Islet of Langerhans (tissue), 1 donor: ENCODE measurements around the gene TUBB4B.

ENCODE experiments used
- FAIRE-seq: peaks from one replicate; lab custom pipeline; 2011; peaks lifted over from hg19 to GRCh38; lab: Jason Lieb, UNC

Gene TUBB4B

GRCh38 chr9:137273095-137273490, 32.0 kb downstream of the TUBB4B start:
- FAIRE-seq, result no peak

GRCh38 chr9:137273611-137274320, 32.7 kb downstream of the TUBB4B start:
- FAIRE-seq, result no peak

GRCh38 chr9:137275203-137275587, 34.1 kb downstream of the TUBB4B start:
- FAIRE-seq, result no peak

DNA sequence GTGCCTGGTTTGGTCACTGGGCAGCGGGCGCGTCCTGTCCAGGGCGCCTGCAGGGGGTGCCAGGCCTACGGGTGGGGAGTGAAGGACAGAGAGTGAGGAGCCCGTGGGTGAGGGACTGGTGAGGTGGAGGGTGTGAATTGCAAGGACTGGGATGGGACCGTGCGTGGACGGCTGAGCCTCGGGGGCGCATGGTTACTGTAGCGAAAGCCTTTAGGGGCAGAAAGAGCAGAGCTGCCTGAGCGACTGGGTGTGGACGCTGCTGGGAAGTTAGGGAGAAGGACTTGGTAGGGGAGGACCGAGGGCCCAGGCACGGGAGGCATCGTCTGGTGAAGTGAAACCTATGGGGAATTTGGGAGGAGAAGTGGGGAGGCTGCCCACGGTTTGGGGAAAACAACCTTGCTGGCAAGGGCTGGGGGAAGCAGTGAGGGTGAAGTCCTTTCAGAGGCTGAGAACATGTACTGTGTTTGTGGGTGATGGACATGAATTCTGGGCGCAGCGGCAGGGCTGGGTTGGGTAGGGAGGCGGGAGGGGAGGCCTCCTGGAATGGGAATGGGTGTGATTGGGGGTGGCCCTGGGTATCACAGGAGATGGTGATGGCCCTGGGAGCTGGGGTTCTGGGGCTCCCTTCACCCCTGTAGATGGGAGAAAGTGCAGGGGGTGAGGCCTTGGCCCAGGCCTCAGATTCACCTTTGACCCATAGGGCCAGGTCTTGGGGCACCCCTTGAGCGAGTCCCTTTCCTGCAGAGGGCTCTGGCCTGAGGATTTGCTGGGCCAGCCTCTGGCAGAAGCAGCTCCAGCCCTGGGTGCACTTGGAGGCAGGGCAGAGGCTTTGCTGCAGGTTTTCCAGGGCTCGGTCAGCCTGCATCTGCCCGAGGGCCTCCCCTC, 34.7 kb downstream of the TUBB4B start:
- FAIRE-seq, result no peak

GRCh38 chr9:137276473-137277328, 35.6 kb downstream of the TUBB4B start:
- FAIRE-seq, result no peak

GRCh38 chr9:137277329-137278041, 36.4 kb downstream of the TUBB4B start, which contains the start of gene TOR4A:
Gene TOR4A, plus strand, starts transcription at chr9:137277726. Its CDS starts 964 bp downstream, at chr9:137278690.
- no peak for FAIRE-seq

DNA sequence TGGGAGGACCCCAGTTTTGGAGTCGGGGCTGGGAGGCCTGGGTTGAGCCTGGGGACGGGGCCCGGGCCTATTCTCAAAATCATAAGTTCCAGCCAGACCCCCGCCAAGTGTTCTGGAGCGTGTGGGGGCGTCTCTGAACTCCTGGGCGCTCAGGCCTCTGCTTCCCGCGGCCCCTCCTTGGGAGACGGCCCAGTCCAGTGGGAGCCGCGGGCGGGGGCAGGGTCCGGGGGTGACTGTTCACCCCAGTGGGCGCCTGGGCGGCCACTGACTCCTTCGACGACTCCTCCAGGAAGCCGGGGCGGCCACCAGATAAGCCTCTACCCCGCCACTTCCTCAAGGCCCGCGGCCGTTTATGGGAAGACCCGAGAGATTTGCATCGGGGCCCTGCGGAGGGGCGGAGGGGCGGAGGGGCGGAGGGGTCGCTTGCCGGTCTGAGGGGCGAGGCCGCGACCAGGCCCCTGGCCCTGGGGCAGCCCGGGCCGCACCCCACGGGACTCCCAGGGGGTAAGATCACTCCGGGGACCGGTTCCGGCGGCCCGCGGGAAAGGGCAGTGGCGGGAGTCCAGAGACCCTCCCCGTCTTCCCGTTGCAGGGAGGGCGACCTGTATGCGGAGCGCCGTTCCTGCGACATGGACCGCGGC, 37.1 kb downstream of the TUBB4B start:
- FAIRE-seq, result no peak

- no peak for FAIRE-seq
Observed at GRCh38 chr9:137278721-137279711, 37.9 kb downstream of the TUBB4B start.

GRCh38 chr9:137279741-137280473, 38.8 kb downstream of the TUBB4B start:
- no peak for FAIRE-seq

DNA sequence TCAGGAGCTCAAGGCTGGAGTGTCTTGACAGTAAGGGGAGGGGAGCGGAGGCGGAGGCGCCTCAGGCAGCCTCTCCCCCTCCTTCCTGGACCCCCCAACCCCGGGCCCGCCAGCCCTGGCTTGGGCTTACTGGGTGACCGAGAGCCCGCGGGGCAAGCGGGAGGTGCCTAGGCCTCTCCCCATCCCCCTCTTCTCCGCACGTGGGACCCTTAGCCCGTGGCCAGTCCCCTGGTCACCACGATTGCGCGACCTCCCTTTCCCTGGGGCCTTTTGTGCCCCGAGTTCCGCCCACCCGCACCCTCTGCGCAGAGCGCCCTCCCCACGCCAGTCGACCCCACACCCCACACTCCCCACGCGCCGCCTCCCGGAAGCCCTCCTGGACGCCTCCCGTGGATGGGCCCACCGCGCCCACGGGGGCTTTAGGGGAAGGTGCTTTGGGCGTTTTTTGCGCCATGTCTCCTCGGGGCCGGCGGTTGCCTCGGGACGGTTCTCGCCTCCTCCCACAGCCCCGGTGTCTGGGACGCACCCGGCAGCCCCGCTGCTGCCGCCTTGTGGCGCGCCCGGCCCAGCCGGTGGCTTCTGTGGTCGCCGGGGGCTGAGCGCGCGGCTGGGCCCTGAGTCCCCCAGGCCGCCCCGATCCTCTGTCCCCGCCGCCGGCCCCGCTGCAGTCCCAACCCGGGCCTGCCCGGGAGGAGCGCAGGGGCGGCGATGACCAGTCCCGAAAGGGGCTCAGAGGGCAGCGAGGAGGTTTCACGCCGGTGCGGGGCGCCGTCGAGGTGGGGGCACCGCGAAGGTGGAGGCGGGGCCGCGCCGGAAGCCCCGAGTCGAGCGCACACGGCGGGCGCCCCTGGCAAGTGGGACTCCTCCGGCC, 39.6 kb downstream of the TUBB4B start:
- no peak for FAIRE-seq

- no peak for FAIRE-seq
Observed at GRCh38 chr9:137281345-137282116, 40.4 kb downstream of the TUBB4B start.

- FAIRE-seq, result no peak
Observed at GRCh38 chr9:137286975-137287383, 45.9 kb downstream of the TUBB4B start.

GRCh38 chr9:137293094-137293481, 52.0 kb downstream of the TUBB4B start:
- no peak for FAIRE-seq
